GM23248 (cell line): ENCODE measurements around the gene ATP6V0D1. TPM values are rescaled to one million over a fixed set of nuclear protein-coding genes. Genes with fewer than 3 reads are reported as not detected.

Experiments used
- DNase-seq: peaks from one replicate; pipeline ENCODE4 v3.0.0-alpha.2; 2015
- H2AFZ ChIP-seq: fragments of 200-600 bp; sonication (generic); 2 replicates; pipeline ENCODE4 v1.6.1; 2016; ENCODE audit warnings: antibody characterized with exemption
- H3F3A ChIP-seq: fragments of 200-600 bp; sonication (generic); 2 replicates; pipeline ENCODE4 v1.6.1; 2016; ENCODE audit warnings: mild to moderate bottlenecking, antibody characterized with exemption, mixed run types; ENCODE audit not compliant: insufficient read depth
- H3K27ac ChIP-seq: fragments of 200-600 bp; sonication (generic); 2 replicates; pipeline ENCODE4 v1.5.1; 2016; ENCODE audit warnings: mild to moderate bottlenecking
- H3K27me3 ChIP-seq: fragments of 200-600 bp; sonication (generic); replicated peaks from 2 replicates; pipeline ENCODE4 v1.6.1; 2016; ENCODE audit warnings: mild to moderate bottlenecking; ENCODE audit not compliant: insufficient read depth
- H3K36me3 ChIP-seq: fragments of 200-600 bp; sonication (generic); 2 replicates; pipeline ENCODE4 v1.6.1; 2016; ENCODE audit warnings: low read depth, mild to moderate bottlenecking
- H3K4me1 ChIP-seq: fragments of 200-600 bp; sonication (generic); 2 replicates; pipeline ENCODE4 v1.6.1; 2016; ENCODE audit warnings: mild to moderate bottlenecking; ENCODE audit not compliant: insufficient read depth
- H3K4me2 ChIP-seq: fragments of 200-600 bp; sonication (generic); one replicate; pipeline ENCODE4 v1.6.1; 2016; ENCODE audit warnings: mild to moderate bottlenecking; ENCODE audit not compliant: unreplicated experiment
- H3K4me3 ChIP-seq: fragments of 200-600 bp; sonication (generic); 2 replicates; pipeline ENCODE4 v1.5.1; 2016; ENCODE audit warnings: mild to moderate bottlenecking
- H3K79me2 ChIP-seq: fragments of 200-600 bp; sonication (generic); 2 replicates; pipeline ENCODE4 v1.6.1; 2016; ENCODE audit warnings: mild to moderate bottlenecking; ENCODE audit not compliant: insufficient read depth
- H3K9ac ChIP-seq: fragments of 200-600 bp; sonication (generic); 2 replicates; pipeline ENCODE4 v1.6.1; 2016; ENCODE audit warnings: mild to moderate bottlenecking
- H3K9me2 ChIP-seq: fragments of 200-600 bp; sonication (generic); 2 replicates; pipeline ENCODE4 v1.6.1; 2016; ENCODE audit warnings: mixed run types, mild to moderate bottlenecking, moderate library complexity; ENCODE audit not compliant: insufficient read depth
- H3K9me3 ChIP-seq: fragments of 200-600 bp; sonication (generic); one replicate; pipeline ENCODE4 v1.6.1; 2017; ENCODE audit warnings: low read depth
- H4K20me1 ChIP-seq: fragments of 200-600 bp; sonication (generic); 2 replicates; pipeline ENCODE4 v1.6.0; 2016; ENCODE audit not compliant: insufficient read depth
- EZH2 ChIP-seq: fragments of 200-600 bp; sonication (generic); IDR thresholded peaks from 2 replicates; pipeline ENCODE4 v1.6.1; 2018; ENCODE audit warnings: antibody characterized with exemption, mild to moderate bottlenecking; ENCODE audit not compliant: insufficient read depth, poor library complexity, severe bottlenecking
- EZH2phosphoT487 ChIP-seq: fragments of 200-600 bp; sonication (generic); IDR thresholded peaks from 2 replicates; pipeline ENCODE4 v1.6.1; 2018; ENCODE audit warnings: antibody characterized with exemption, moderate library complexity, mild to moderate bottlenecking, low read depth; ENCODE audit not compliant: insufficient read depth
- WGBS, 2 experiments: methylation state at CpG; one replicate each; pipeline ENCODE4 v1.1.6; 2015 to 2017; ENCODE audit warnings: low lambda C conversion rate in 2 of 2, low coverage in 1 of 2; ENCODE audit errors: missing lambda C conversion rate in 2 of 2; 5-methylcytosine and 5-hydroxymethylcytosine counted together
- in situ Hi-C: fragments of 300-500 bp; cut with MboI; formaldehyde crosslinking; loops from 2 replicates; pipeline ENCODE4 v1.15.0; 2020
- polyA plus RNA-seq: library from polyadenylated mRNA; unstranded; fragments of >200 nt; fragmentation: Nextera tagmentation; extraction: Ambion mirVana; gene quantifications from 2 replicates; pipeline ENCODE4 v1.2.1, GENCODE V29; 2016
- total RNA-seq: library from RNA; depleted of rRNA; stranded (reverse); fragments of >200 nt; shearing (Covaris generic); gene quantifications from 2 replicates; pipeline ENCODE4 v1.2.3, GENCODE V29; 2014; rRNA removed

ATP6V0D1 gene
- total RNA-seq = 112 and 166 TPM in 2 replicates
- 135 and 140 TPM in 2 replicates for polyA plus RNA-seq

DNA sequence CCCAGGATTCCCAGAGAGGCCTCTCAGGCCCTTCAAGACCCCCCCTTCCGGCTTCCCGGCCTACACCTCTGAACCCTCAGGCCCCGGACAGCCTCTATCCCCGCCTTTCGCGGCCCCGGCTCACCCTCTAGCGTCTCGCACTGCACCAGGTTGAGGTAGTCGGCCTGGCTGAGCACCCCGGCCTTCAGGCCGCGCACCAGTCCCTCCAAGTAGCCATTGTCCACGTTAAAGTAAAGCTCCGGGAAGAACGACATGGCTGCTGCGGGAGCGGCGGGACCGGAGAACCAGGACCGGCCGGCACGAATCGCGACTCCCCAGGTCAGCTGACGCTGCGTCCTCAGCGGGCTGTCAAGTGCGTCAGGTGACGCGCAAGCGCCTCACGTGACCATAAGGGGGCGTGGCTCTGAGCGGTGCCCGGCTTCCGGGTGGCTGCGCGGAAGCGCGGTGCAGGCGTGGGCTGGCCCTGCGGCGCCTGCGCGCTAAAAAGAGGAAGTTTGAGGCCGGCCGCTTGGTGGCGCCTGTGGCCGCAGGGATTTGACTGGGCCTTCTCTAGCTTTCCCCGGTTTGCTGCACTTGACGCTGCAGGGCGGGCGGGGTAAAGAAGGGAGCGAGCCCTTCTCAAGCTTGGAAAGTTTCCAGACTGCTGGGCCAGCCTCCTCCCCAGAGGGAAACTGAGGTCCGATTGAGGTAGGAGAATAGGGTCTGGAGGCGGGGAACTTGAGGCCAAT lies at the start of gene ATP6V0D1:
ATP6V0D1 (minus strand) TSS at position 325 of the 728 bp plus-strand sequence; CDS start at position 254, 71 bp downstream.
- Histone ChIP-seq H3K9me2 (no peaks in the 10 kb centered on the region), H3F3A (peaks cover 4% of the 10 kb centered on the region; the same call in 1 of the 2 replicates), H3K4me2 (peak within 1 kb of the TSS; percentile 99), H2AFZ (peak within 1 kb of the TSS; percentile 91), H3K4me3 (peak within 1 kb of the TSS; percentile 100), H3K9me3 (no peaks in the 10 kb centered on the region), H3K79me2 (peaks cover 49% of the 10 kb centered on the region), H3K27ac (peak within 1 kb of the TSS; percentile 94), H3K9ac (peak within 1 kb of the TSS; percentile 98), H3K36me3 (no peaks in the 10 kb centered on the region), H4K20me1 (0 out of 2 replicates have a peak, but pooled peaks cover under 1% of the 10 kb centered on the region), H3K4me1 (peaks cover 24% of the 10 kb centered on the region), H3K27me3 (no peaks in the 10 kb centered on the region)
- no peak for TF ChIP-seq EZH2phosphoT487
- no peak for TF ChIP-seq EZH2
- in situ Hi-C loops = no loop called here
- DNase-seq = peak; percentile 99
- WGBS, 2 experiments = 0 to 1% methylated on average over 57 of the region's 57 CpGs

DNA sequence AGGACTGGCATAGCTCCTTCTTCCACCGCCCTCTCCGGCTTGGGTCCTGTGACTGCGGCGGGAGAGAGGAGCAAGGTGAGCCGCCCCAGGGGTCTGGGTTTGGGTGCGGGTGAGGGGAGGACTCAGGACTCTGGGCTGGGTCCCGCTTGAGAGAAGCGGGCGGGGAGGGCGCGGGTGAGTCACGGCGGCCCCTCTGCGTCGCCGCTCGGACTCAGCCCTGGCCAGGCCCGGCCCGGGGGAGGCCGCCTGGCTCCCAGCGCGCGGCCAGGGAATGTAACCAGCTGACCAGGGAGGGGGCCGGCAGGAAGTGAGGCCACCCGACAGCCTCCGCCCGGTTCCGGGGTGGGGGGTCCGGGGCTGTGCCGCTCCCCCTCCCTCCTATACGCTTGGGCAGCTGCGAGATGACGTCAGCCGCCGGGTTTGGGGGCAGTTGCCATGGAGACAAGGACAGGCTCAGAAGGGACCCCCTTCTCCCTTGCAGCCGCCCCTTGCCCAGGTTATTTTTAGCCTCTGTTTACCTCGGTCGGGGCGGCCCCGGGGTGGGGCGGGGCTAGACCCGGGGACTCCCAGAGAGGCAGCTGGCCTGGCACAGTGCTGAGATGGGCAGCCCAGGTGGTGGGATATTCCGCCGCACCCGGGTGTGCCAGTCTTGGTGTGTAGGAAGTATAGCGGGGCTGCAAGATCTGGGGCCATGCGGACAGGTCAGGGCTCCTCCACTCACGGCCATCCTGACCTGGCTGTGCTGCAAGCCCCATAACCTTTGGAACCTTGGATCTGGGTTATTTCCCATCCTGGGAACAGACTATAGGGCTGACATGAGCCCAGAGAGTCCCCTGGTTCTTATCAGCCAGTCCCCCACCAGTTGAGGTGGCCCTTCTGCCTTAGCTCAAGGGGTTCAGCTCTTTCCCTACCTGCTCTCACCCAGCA lies 49.3 kb upstream of the ATP6V0D1 start:
- no peaks in the 10 kb centered on the region for H3K36me3 ChIP-seq
- no peaks in the 10 kb centered on the region for H3K27me3 ChIP-seq
- peaks cover 9% of the 10 kb centered on the region; the same call in 1 of the 2 replicates for H3F3A ChIP-seq
- H3K9ac ChIP-seq = peak overlapping the region; percentile 94
- H3K79me2 ChIP-seq = peaks cover 62% of the 10 kb centered on the region
- no peak for TF ChIP-seq EZH2phosphoT487
- no peak for TF ChIP-seq EZH2
- no peaks in the 10 kb centered on the region; the same call in 1 of the 2 replicates for H4K20me1 ChIP-seq
- H3K27ac ChIP-seq = peak overlapping the region; percentile 88
- peak overlapping the region; percentile 80 for H3K4me3 ChIP-seq
- in situ Hi-C loops = no loop called here
- H3K9me2 ChIP-seq = no peaks in the 10 kb centered on the region
- H2AFZ ChIP-seq = peak overlapping the region; percentile 51
- peak; percentile 89 for DNase-seq
- peaks cover 32% of the 10 kb centered on the region for H3K4me1 ChIP-seq
- 6 to 7% methylated on average over 31 to 46 of the region's 48 CpGs for WGBS, 2 experiments
- H3K9me3 ChIP-seq = no peaks in the 10 kb centered on the region
- H3K4me2 ChIP-seq = peak overlapping the region; percentile 94

DNA sequence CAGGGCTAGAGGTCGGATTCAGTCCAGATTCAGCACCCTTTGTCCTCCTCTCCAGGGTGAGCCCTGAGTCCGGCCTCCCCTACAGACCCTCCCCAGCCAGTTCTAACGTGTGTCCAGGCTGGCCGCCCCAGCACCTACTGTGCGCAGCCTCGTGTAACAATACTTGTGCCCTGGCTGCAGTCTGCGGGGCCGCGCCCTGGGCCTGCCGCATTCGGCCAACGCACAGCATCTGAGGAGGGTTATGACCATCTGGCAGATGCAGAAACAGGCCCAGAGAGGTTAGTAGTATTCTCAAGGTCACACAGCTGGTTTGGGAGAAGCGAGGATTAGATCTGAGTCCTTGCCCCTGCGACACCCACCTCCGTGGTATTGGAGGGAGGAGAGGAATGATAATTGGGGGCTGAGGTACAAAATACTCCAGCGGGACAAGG lies 48.6 kb upstream of the ATP6V0D1 start:
- Histone ChIP-seq H3K27me3 (no peaks in the 10 kb centered on the region), H4K20me1 (no peaks in the 10 kb centered on the region; the same call in 1 of the 2 replicates), H3K36me3 (no peaks in the 10 kb centered on the region), H3K4me3 (peak overlapping the region; percentile 80), H3K9me3 (no peaks in the 10 kb centered on the region), H3K4me1 (peaks cover 32% of the 10 kb centered on the region), H3K4me2 (peak overlapping the region; percentile 94), H3K9ac (peak overlapping the region; percentile 94), H3K27ac (peak overlapping the region; percentile 88), H3K79me2 (peaks cover 56% of the 10 kb centered on the region), H3F3A (peaks cover 9% of the 10 kb centered on the region; the same call in 1 of the 2 replicates), H3K9me2 (no peaks in the 10 kb centered on the region), H2AFZ (peak overlapping the region; percentile 51)
- DNase-seq = peak; percentile 65
- TF ChIP-seq EZH2phosphoT487 (no peak), EZH2 (no peak)
- WGBS, 2 experiments = 0 to 1% methylated on average over 16 of the region's 16 CpGs
- in situ Hi-C loops = no loop called here
